C4-2B (cell line): Measurements from ENCODE around the gene CD2BP2.

Experiments
- CTCF ChIP-seq: fragments of 450-650 bp; conservative IDR thresholded peaks from 2 replicates; pipeline ENCODE4 v1.5.1; 2017; ENCODE audit warnings: mild to moderate bottlenecking
- ZFX ChIP-seq: fragments of 450-650 bp; IDR thresholded peaks from 2 replicates; pipeline ENCODE4 v1.6.1; 2017

GRCh38 chr16:30358577-30358936, 3.4 kb upstream of the CD2BP2 start:
- TF ChIP-seq CTCF, result no peak
- TF ChIP-seq ZFX, result no peak
